Neural crest cell (in vitro differentiated cells): ENCODE results near the gene SCP2. TPM values are rescaled to one million over a fixed set of nuclear protein-coding genes. Genes with fewer than 3 reads are reported as not detected.
"Not testable (repeated sequence)": the region's sequence is repeated elsewhere in the genome, so short reads cannot be mapped to it uniquely, and the experiment has no call there.

Source experiments
- DNase-seq: peaks from one replicate; pipeline ENCODE4 v3.0.0; 2021; ENCODE audit warnings: low read depth, mixed read lengths, low spot score
- H3K27ac Mint-ChIP-seq: one replicate; pipeline ENCODE4 v1.8.0; 2021; ENCODE audit warnings: mild to moderate bottlenecking, mixed read lengths; ENCODE audit not compliant: unreplicated experiment
- H3K27me3 Mint-ChIP-seq: 2 replicates; pipeline ENCODE4 v1.8.0; 2021; ENCODE audit warnings: low read depth, mild to moderate bottlenecking, mixed read lengths
- H3K36me3 Mint-ChIP-seq: 2 replicates; pipeline ENCODE4 v1.8.0; 2021; ENCODE audit warnings: low read depth, mild to moderate bottlenecking, mixed read lengths
- H3K4me1 Mint-ChIP-seq: 2 replicates; pipeline ENCODE4 v1.8.0; 2021; ENCODE audit warnings: mixed read lengths
- H3K4me3 Mint-ChIP-seq: one replicate; pipeline ENCODE4 v1.8.0; 2021; ENCODE audit warnings: mild to moderate bottlenecking, mixed read lengths
- H3K9me3 Mint-ChIP-seq: 2 replicates; pipeline ENCODE4 v1.8.0; 2021; ENCODE audit warnings: mixed read lengths
- total RNA-seq: library from RNA; stranded (reverse); gene quantifications from 2 replicates; pipeline ENCODE4 v1.2.1, GENCODE V29; 2021
- TF ChIP-seq, protein P1 (sequence below): fragments of 200-600 bp; sonication (generic); conservative IDR thresholded peaks from 2 replicates; pipeline ENCODE4 v1.5.0; 2021; ENCODE audit warnings: antibody characterized with exemption, mild to moderate bottlenecking

SCP2 gene
- total RNA-seq, 1 donor from 2014 or later: 61.8 TPM

DNA sequence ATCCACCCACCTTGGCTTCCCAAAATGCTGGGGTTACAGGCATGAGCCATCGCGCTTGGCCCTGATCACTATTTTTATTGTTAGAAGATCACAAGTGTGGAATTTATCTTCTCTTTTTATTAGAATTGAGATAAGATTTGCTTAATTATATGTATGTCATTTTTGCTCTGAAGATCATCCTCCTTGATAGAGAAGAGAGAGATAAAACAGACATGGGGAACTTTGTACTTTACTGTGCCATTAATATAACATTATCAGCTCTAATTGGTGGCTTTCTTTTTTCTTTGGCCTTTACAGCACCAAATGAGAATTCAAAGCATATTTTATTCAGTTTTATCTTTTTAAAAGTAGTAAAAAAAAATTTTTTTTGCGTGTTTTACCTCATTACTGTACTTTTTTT, 46.8 kb downstream of the SCP2 start:
- TF ChIP-seq, protein P1, sequence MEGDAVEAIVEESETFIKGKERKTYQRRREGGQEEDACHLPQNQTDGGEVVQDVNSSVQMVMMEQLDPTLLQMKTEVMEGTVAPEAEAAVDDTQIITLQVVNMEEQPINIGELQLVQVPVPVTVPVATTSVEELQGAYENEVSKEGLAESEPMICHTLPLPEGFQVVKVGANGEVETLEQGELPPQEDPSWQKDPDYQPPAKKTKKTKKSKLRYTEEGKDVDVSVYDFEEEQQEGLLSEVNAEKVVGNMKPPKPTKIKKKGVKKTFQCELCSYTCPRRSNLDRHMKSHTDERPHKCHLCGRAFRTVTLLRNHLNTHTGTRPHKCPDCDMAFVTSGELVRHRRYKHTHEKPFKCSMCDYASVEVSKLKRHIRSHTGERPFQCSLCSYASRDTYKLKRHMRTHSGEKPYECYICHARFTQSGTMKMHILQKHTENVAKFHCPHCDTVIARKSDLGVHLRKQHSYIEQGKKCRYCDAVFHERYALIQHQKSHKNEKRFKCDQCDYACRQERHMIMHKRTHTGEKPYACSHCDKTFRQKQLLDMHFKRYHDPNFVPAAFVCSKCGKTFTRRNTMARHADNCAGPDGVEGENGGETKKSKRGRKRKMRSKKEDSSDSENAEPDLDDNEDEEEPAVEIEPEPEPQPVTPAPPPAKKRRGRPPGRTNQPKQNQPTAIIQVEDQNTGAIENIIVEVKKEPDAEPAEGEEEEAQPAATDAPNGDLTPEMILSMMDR: no peak
- Mint-ChIP-seq H3K27ac (no peak overlapping the region), H3K36me3 (no peaks in the 10 kb centered on the region), H3K4me3 (no peak overlapping the region), H3K9me3 (no peaks in the 10 kb centered on the region), H3K27me3 (no peaks in the 10 kb centered on the region), H3K4me1 (peaks cover 8% of the 10 kb centered on the region)
- DNase-seq: no peak

DNA sequence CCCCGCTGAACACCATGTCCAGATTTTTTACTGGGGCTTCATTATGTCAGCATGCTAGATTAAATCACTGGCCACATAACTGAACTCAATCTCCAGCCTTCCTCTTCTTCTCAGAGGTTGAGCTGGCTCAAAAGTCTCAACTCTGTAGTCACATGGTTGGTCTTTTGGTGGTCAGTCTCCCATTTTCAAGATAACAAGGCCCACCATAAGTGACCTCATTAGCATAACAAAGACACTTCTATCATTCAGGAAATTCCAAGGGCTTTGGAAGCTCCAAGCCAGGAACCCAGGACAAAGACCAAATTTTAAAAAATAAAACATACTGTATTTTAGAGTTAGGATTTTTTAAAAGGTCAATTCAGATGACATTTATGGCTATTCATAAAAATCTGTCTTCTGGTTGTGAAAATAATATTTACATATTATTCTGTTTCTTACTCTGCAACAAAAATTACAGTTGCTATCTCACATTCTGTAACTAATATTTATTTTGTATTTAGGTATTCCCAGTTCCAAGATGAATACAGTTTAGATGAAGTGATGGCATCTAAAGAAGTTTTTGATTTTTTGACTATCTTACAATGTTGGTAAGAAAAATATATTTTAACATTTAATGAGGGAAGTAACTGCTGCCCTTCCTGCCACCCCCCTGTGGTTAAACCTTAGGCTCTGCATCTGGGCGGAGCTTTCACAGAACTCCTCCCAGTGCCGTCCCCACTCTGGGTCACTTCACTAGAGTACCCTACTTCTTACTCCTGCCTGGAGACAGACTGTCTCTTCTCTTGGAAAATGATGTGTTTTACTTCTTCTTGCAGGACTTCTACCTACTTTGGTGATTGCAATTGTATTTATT, 49.3 kb downstream of the SCP2 start:
- Mint-ChIP-seq H3K4me1 (peaks cover 8% of the 10 kb centered on the region), H3K9me3 (no peaks in the 10 kb centered on the region), H3K4me3 (no peak overlapping the region), H3K27ac (no peak overlapping the region), H3K27me3 (no peaks in the 10 kb centered on the region), H3K36me3 (no peaks in the 10 kb centered on the region)
- TF ChIP-seq, protein P1: no peak
- no peak for DNase-seq

DNA sequence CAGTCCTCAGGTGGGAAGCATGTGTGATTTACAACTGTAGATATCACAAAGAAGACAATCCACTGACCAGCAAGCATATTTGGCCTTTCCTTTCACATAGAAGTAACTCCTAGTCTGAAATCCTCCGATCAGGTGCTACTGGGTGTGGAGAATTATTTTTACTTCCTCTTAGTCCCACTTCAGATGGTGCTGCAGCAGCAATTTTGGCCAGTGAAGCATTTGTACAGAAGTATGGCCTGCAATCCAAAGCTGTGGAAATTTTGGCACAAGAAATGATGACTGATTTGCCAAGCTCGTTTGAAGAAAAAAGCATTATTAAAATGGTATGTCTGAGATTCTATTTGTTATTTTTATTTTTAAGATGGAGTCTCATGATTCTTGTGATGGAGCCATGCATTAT, 51.0 kb downstream of the SCP2 start:
- H3K27me3 Mint-ChIP-seq: no peaks in the 10 kb centered on the region
- H3K4me1 Mint-ChIP-seq: peaks cover 8% of the 10 kb centered on the region
- no peak overlapping the region for H3K27ac Mint-ChIP-seq
- no peaks in the 10 kb centered on the region for H3K36me3 Mint-ChIP-seq
- TF ChIP-seq, protein P1: no peak
- no peak for DNase-seq
- H3K4me3 Mint-ChIP-seq: no peak overlapping the region
- H3K9me3 Mint-ChIP-seq: no peaks in the 10 kb centered on the region

DNA sequence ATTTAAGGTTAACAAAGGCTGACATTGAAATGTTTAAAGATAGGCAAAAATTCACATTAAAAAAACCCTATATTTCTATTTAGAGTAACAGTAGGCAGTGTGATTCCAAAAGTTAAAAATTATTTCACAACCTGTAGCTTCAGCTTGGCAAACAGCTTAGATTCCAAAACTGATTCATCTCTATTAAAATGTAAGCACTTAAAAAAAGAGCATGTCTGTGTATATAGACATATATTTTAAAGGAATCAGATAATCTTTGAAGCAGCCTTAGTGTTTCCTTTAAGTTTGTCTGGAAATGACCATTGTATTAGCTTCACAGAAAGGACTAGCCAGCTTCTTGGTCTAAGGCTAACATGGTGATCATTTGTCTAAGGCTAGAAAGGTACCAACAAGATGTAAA, 65.7 kb downstream of the SCP2 start:
- not testable (repeated sequence) for DNase-seq, H3K4me1 Mint-ChIP-seq

DNA sequence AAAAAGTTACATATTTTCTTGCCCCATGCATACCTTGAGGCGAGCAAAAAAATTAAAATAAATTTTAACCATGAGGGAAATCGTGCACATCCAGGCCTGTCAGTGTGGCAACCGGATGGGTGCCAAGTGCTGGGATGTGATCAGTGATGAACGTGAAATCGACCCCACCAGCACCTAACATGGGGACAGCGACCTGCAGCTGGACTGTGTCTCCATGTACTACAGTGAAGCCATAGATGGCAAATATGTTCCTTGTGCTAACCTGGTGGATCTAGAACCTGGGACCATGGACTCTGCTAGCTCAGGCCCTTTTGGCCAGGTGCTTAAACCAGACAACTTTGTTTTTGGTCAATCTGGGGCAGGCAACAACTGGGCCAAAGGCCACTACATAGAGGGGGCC, 67.6 kb downstream of the SCP2 start:
- TF ChIP-seq, protein P1: no peak
- DNase-seq: no peak
- Mint-ChIP-seq H3K36me3 (peaks cover 3% of the 10 kb centered on the region), H3K4me3 (no peak overlapping the region), H3K27ac (no peak overlapping the region), H3K4me1 (no peaks in the 10 kb centered on the region), H3K9me3 (peaks cover 3% of the 10 kb centered on the region), H3K27me3 (no peaks in the 10 kb centered on the region)

More for the DNA sequence above, 65.7 kb downstream of the SCP2 start:
- not testable (repeated sequence) for H3K27me3 Mint-ChIP-seq, H3K36me3 Mint-ChIP-seq, H3K9me3 Mint-ChIP-seq, H3K27ac Mint-ChIP-seq, H3K4me3 Mint-ChIP-seq

DNA sequence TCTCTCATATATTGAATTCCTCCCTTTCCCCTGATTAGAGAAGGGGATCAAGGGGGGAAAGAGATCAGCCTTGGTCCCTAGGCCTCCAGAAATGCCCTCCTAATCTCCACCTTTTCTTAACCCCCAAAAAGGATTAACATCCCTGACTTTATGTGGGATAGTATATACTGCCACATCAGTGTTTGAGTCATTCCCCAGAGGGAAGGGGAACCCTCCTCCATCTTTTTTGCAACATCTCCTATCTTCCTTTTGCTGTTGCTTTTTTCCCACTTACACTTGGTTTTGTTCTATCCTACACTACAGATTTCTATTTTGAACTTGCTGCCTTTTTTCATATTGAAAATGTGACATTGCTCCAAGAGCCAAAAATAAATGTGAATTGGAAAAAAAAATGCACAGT, 69.6 kb downstream of the SCP2 start:
- no peak for DNase-seq
- Mint-ChIP-seq H3K4me3 (no peak overlapping the region), H3K27ac (no peak overlapping the region), H3K4me1 (no peaks in the 10 kb centered on the region), H3K36me3 (no peaks in the 10 kb centered on the region), H3K9me3 (no peaks in the 10 kb centered on the region), H3K27me3 (no peaks in the 10 kb centered on the region)
- TF ChIP-seq, protein P1: no peak
